Fibroblast of upper back skin (primary cell): Measurements from ENCODE around the gene STMND1.

Experiments used
- DNase-seq: peaks from one replicate; pipeline ENCODE4 v3.0.0-alpha.2; 2013

STMND1 gene

GRCh38 chr6:17167327-17167979, 65.6 kb downstream of the STMND1 start:
- peak; percentile 44 for DNase-seq

GRCh38 chr6:17169291-17169690, 67.4 kb downstream of the STMND1 start:
- peak; percentile 30 for DNase-seq

- no peak for DNase-seq
These were observed 67.9 kb downstream of the STMND1 start for GRCh38 chr6:17169711-17170110.

GRCh38 chr6:17172836-17173470, 71.1 kb downstream of the STMND1 start:
- DNase-seq = peak; percentile 38

GRCh38 chr6:17178326-17178725, 76.5 kb downstream of the STMND1 start:
- DNase-seq = no peak

GRCh38 chr6:17178754-17179529, 77.1 kb downstream of the STMND1 start:
- DNase-seq = no peak

GRCh38 chr6:17179530-17180073, 77.8 kb downstream of the STMND1 start:
- DNase-seq = no peak
